Uterus (tissue), 2 donors: Measurements from ENCODE around the gene MALL.
"Not testable (repeated sequence)": the region's sequence is repeated elsewhere in the genome, so short reads cannot be mapped to it uniquely, and the experiment has no call there.

Source experiments
- POLR2A ChIP-seq, 2 donors: fragments of 450-650 bp; IDR thresholded peaks; one replicate each; pipeline ENCODE4 v1.6.1; 2016; ENCODE audit warnings: antibody characterized with exemption in 2 of 2, mild to moderate bottlenecking in 1 of 2, moderate library complexity in 1 of 2
- TF ChIP-seq, protein P1 (sequence below), 4 experiments: fragments of 200-600 bp in 2 of 4; fragments of 450-650 bp in 2 of 4; sonication (generic) in 2 of 4; IDR thresholded peaks; one replicate each; pipeline ENCODE4 v1.5.1; 2016 to 2019; ENCODE audit warnings: antibody characterized with exemption in 4 of 4, mild to moderate bottlenecking in 2 of 4, moderate library complexity in 1 of 4

DNA sequence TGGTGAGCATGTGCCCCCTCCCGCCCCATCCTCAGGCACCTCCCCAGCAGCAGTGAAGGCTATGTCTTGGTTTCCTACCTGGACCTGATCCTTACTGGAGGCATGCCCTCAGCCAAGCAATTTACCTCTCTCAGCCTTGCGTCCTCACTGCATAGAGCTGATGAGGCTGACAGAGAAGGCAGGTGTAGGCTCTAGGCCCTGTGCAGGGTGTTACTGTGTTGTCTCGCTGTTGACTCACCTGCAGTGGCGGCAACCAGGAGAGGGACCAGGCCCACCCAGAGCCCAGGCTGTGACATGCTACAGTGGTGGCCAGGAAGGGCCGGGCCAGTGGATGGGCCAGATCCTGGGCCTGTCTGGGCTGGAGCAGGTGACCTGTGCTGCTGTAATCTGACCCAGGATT, 65.9 kb downstream of the MALL start:
- TF ChIP-seq, protein P1, sequence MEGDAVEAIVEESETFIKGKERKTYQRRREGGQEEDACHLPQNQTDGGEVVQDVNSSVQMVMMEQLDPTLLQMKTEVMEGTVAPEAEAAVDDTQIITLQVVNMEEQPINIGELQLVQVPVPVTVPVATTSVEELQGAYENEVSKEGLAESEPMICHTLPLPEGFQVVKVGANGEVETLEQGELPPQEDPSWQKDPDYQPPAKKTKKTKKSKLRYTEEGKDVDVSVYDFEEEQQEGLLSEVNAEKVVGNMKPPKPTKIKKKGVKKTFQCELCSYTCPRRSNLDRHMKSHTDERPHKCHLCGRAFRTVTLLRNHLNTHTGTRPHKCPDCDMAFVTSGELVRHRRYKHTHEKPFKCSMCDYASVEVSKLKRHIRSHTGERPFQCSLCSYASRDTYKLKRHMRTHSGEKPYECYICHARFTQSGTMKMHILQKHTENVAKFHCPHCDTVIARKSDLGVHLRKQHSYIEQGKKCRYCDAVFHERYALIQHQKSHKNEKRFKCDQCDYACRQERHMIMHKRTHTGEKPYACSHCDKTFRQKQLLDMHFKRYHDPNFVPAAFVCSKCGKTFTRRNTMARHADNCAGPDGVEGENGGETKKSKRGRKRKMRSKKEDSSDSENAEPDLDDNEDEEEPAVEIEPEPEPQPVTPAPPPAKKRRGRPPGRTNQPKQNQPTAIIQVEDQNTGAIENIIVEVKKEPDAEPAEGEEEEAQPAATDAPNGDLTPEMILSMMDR (IDR thresholded peaks at IDR 0.05): not testable (repeated sequence)
- not testable (repeated sequence) for TF ChIP-seq POLR2A (IDR thresholded peaks at IDR 0.05)
